ENCODE data around the gene RAB12.

RAB12 gene

DNA sequence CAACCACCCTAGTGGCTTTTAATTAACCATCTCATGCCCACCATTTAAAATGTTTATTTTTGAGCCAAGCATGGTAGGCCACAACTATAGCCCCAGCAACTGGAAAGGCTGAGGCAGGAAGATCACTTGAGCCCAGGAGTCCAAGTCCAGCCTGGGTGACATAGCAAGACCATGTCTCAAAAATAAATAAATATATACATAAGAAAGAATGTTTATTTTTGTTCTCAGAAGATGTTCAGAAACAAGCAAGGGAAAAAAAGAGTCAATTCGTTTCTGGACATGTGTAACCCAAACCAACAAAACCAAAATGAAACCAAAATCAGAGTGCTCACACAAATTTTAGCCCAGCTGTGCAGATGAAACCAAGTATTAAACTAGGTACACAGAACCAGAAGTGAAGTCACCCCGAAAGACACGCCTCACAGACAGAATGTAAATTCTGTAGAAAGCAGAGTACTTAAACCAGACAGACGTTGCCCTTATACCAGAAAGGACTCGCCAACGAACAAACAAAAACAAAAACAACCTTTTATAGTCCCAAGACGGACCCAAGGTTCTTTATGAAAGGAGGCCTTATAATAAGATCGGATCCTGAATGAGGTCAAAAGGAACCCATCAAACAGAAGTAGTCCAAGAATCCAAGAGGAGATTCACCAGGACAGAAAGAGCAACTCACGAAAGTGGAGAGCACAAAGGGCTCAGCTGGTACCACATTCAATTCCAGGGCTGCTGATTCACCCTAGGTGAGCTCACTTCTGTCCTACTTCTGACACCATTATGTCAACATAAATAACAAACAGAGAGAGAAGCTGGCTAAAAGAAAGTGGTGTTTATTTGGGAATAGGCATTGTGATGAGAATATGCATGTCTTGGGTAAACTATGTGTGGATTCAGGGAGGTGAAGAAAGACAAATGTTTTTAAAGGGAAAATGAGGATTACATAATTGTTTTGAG lies 64.3 kb downstream of the RAB12 start:
- Histone ChIP-seq H3K36me3 (ENCODE audit: control insufficient read depth, insufficient read depth, low read length) (no peaks in the 10 kb centered on the region), H3K9ac (ENCODE audit: low read depth, low read length) (no peak overlapping the region), H3K4me3 (ENCODE audit: low read depth, low read length) (no peak overlapping the region)

GRCh38 chr18:8675057-8675456 lies 65.8 kb downstream of the RAB12 start:
- H3K36me3 ChIP-seq (ENCODE audit: control insufficient read depth, insufficient read depth, low read length): no peaks in the 10 kb centered on the region
- H3K27me3 ChIP-seq (ENCODE audit: control insufficient read depth, insufficient read depth, low read length): no peaks in the 10 kb centered on the region
- no peaks in the 10 kb centered on the region for H3K9me3 ChIP-seq (ENCODE audit: control insufficient read depth, insufficient read depth, low read length)
- H3K4me3 ChIP-seq (ENCODE audit: low read depth, low read length): no peak overlapping the region
- peaks cover 5% of the 10 kb centered on the region for H3K4me1 ChIP-seq (ENCODE audit: control insufficient read depth, insufficient read depth, low read length)
- H3K9ac ChIP-seq (ENCODE audit: low read depth, low read length): no peak overlapping the region

More for the DNA sequence above, 64.3 kb downstream of the RAB12 start:
- Histone ChIP-seq H3K4me1 (ENCODE audit: control insufficient read depth, insufficient read depth, low read length) (peaks cover 5% of the 10 kb centered on the region), H3K9me3 (ENCODE audit: control insufficient read depth, insufficient read depth, low read length) (no peaks in the 10 kb centered on the region), H3K27me3 (ENCODE audit: control insufficient read depth, insufficient read depth, low read length) (no peaks in the 10 kb centered on the region)

GRCh38 chr18:8681196-8681595 lies 72.0 kb downstream of the RAB12 start:
- no peak overlapping the region for H3K4me3 ChIP-seq (ENCODE audit: low read depth, low read length)
- H3K27me3 ChIP-seq (ENCODE audit: control insufficient read depth, insufficient read depth, low read length): no peaks in the 10 kb centered on the region
- H3K9me3 ChIP-seq (ENCODE audit: control insufficient read depth, insufficient read depth, low read length): no peaks in the 10 kb centered on the region
- H3K4me1 ChIP-seq (ENCODE audit: control insufficient read depth, insufficient read depth, low read length): peaks cover 5% of the 10 kb centered on the region
- H3K36me3 ChIP-seq (ENCODE audit: control insufficient read depth, insufficient read depth, low read length): no peaks in the 10 kb centered on the region
- H3K9ac ChIP-seq (ENCODE audit: low read depth, low read length): no peak overlapping the region

DNA sequence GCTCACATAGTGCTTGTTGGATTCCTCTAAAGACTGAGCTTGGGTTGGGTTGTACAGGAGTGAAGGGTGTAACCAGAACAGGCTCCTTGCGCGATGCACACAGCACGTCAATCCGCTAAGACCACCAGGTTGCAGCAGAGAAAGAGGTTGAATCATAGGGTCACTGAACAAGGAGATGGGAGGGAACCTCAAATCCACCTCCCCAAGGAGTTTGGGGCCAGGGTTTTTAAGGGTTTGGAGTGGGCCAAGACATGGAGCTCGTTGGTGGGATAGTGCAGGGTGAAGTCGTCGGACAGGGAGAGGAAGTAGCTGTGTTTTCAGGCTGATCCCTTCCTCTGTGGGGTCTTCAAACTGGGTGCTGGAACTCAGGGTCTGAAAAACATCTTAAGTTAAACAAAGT lies 75.3 kb downstream of the RAB12 start:
- H3K27me3 ChIP-seq (ENCODE audit: control insufficient read depth, insufficient read depth, low read length): no peaks in the 10 kb centered on the region
- no peaks in the 10 kb centered on the region for H3K36me3 ChIP-seq (ENCODE audit: control insufficient read depth, insufficient read depth, low read length)
- H3K9me3 ChIP-seq (ENCODE audit: control insufficient read depth, insufficient read depth, low read length): no peaks in the 10 kb centered on the region
- H3K9ac ChIP-seq (ENCODE audit: low read depth, low read length): no peak overlapping the region
- H3K4me3 ChIP-seq (ENCODE audit: low read depth, low read length): no peak overlapping the region
- peaks cover 15% of the 10 kb centered on the region for H3K4me1 ChIP-seq (ENCODE audit: control insufficient read depth, insufficient read depth, low read length)

GRCh38 chr18:8685141-8685913 lies 76.1 kb downstream of the RAB12 start:
- Histone ChIP-seq H3K4me1 (ENCODE audit: control insufficient read depth, insufficient read depth, low read length) (peaks cover 15% of the 10 kb centered on the region), H3K27me3 (ENCODE audit: control insufficient read depth, insufficient read depth, low read length) (no peaks in the 10 kb centered on the region), H3K4me3 (ENCODE audit: low read depth, low read length) (no peak overlapping the region), H3K9ac (ENCODE audit: low read depth, low read length) (no peak overlapping the region), H3K36me3 (ENCODE audit: control insufficient read depth, insufficient read depth, low read length) (no peaks in the 10 kb centered on the region), H3K9me3 (ENCODE audit: control insufficient read depth, insufficient read depth, low read length) (no peaks in the 10 kb centered on the region)

GRCh38 chr18:8685914-8686216 lies 76.6 kb downstream of the RAB12 start:
- Histone ChIP-seq H3K9me3 (ENCODE audit: control insufficient read depth, insufficient read depth, low read length) (no peaks in the 10 kb centered on the region), H3K9ac (ENCODE audit: low read depth, low read length) (no peak overlapping the region), H3K27me3 (ENCODE audit: control insufficient read depth, insufficient read depth, low read length) (no peaks in the 10 kb centered on the region), H3K4me1 (ENCODE audit: control insufficient read depth, insufficient read depth, low read length) (peaks cover 15% of the 10 kb centered on the region), H3K4me3 (ENCODE audit: low read depth, low read length) (no peak overlapping the region), H3K36me3 (ENCODE audit: control insufficient read depth, insufficient read depth, low read length) (no peaks in the 10 kb centered on the region)

DNA sequence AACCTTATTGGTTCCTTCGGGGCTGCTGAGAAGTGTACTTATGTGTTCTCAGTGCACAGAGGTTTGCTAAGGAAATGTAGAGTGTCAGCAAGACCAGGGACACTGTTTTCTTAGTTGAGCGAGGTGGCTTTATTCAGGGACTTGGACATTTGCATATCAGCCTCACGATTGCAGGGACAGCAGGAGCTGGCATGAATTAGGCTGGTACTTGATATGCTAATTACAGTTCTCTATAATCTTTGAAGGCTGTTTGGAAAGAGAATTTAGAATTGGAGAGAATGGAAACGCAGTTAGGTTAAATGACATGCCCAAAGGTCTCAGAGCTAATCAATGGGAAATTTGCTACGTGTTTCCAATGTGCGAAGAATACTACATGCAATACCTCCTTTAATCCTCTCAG lies 77.4 kb downstream of the RAB12 start:
- H3K9me3 ChIP-seq (ENCODE audit: control insufficient read depth, insufficient read depth, low read length): no peaks in the 10 kb centered on the region
- no peaks in the 10 kb centered on the region for H3K36me3 ChIP-seq (ENCODE audit: control insufficient read depth, insufficient read depth, low read length)
- H3K9ac ChIP-seq (ENCODE audit: low read depth, low read length): no peak overlapping the region
- no peaks in the 10 kb centered on the region for H3K27me3 ChIP-seq (ENCODE audit: control insufficient read depth, insufficient read depth, low read length)
- peaks cover 15% of the 10 kb centered on the region for H3K4me1 ChIP-seq (ENCODE audit: control insufficient read depth, insufficient read depth, low read length)
- no peak overlapping the region for H3K4me3 ChIP-seq (ENCODE audit: low read depth, low read length)

DNA sequence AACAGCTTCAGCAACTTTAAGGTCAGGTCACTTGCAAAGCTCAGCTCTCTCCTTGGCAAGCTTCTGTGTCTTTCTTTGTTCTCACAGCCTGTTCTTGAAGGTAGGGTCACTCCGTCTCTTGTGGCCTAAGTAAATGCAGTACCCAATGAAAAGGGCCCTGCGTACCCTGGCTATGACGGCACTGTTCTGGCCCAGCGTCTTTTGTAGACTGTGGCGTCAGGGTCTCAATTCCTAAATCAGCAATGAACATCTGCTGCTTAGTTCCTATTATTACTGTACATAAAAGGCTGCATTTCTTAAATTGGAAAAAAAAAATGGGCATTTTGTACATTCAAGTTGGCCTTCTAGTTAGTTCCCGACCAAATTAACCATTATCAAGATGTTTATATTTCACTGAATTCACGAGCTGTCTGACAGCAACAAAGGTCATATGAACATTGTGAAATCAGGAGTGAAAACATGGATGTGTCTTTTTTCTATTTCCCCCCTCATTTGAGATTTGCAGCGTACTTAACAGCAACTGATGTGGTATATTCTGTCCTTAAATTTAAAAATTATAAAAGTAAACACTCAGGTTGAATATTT lies 79.1 kb downstream of the RAB12 start:
- no peaks in the 10 kb centered on the region for H3K9me3 ChIP-seq (ENCODE audit: control insufficient read depth, insufficient read depth, low read length)
- H3K9ac ChIP-seq (ENCODE audit: low read depth, low read length): no peak overlapping the region
- no peaks in the 10 kb centered on the region for H3K36me3 ChIP-seq (ENCODE audit: control insufficient read depth, insufficient read depth, low read length)
- H3K4me3 ChIP-seq (ENCODE audit: low read depth, low read length): no peak overlapping the region
- peaks cover 15% of the 10 kb centered on the region for H3K4me1 ChIP-seq (ENCODE audit: control insufficient read depth, insufficient read depth, low read length)
- H3K27me3 ChIP-seq (ENCODE audit: control insufficient read depth, insufficient read depth, low read length): no peaks in the 10 kb centered on the region

GRCh38 chr18:8688816-8689215 lies 79.6 kb downstream of the RAB12 start:
- H3K9me3 ChIP-seq (ENCODE audit: control insufficient read depth, insufficient read depth, low read length): no peaks in the 10 kb centered on the region
- H3K9ac ChIP-seq (ENCODE audit: low read depth, low read length): no peak overlapping the region
- peaks cover 15% of the 10 kb centered on the region for H3K4me1 ChIP-seq (ENCODE audit: control insufficient read depth, insufficient read depth, low read length)
- H3K36me3 ChIP-seq (ENCODE audit: control insufficient read depth, insufficient read depth, low read length): no peaks in the 10 kb centered on the region
- H3K4me3 ChIP-seq (ENCODE audit: low read depth, low read length): no peak overlapping the region
- no peaks in the 10 kb centered on the region for H3K27me3 ChIP-seq (ENCODE audit: control insufficient read depth, insufficient read depth, low read length)
